Measurements from ENCODE around the gene PRIM2.
"Not testable (repeated sequence)": the region's sequence is repeated elsewhere in the genome, so short reads cannot be mapped to it uniquely, and the experiment has no call there.

DNA sequence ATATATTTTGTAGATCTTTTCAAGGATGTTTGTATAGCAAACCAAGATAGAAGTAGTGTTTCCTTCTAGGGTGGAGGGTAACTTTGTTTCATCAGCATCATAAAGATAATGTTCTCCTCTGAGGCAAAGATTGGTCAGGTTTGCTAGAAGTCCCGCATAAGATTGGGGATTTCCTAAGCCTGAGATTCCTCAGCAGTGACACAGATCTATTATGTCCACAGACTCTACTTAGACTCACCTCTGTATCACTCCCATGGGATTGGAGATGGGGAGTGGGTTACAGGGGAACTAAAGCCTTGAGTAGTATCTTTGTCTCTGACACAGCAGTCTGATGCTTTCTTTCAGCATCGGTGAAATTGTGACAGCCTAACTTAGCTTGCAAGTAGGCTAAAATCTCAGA lies 341.1 kb downstream of the PRIM2 start:
- TF ChIP-seq, protein P1, sequence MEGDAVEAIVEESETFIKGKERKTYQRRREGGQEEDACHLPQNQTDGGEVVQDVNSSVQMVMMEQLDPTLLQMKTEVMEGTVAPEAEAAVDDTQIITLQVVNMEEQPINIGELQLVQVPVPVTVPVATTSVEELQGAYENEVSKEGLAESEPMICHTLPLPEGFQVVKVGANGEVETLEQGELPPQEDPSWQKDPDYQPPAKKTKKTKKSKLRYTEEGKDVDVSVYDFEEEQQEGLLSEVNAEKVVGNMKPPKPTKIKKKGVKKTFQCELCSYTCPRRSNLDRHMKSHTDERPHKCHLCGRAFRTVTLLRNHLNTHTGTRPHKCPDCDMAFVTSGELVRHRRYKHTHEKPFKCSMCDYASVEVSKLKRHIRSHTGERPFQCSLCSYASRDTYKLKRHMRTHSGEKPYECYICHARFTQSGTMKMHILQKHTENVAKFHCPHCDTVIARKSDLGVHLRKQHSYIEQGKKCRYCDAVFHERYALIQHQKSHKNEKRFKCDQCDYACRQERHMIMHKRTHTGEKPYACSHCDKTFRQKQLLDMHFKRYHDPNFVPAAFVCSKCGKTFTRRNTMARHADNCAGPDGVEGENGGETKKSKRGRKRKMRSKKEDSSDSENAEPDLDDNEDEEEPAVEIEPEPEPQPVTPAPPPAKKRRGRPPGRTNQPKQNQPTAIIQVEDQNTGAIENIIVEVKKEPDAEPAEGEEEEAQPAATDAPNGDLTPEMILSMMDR (IDR thresholded peaks at IDR 0.05): not testable (repeated sequence)
- TF ChIP-seq POLR2A (IDR thresholded peaks at IDR 0.05): not testable (repeated sequence)

Data from thyroid gland (tissue), 4 donors.